Eye (tissue), 1 donor: ENCODE measurements around the gene DYNC1H1.
"Not testable (repeated sequence)": the region's sequence is repeated elsewhere in the genome, so short reads cannot be mapped to it uniquely, and the experiment has no call there.

ENCODE experiments used
- DNase-seq: peaks from one replicate; pipeline ENCODE4 v3.0.0-alpha.2; 2015

DYNC1H1 gene

GRCh38 chr14:102074415-102074964 lies 110.1 kb downstream of the DYNC1H1 start:
- DNase-seq, result no peak

- DNase-seq, result no peak
Measured at GRCh38 chr14:102075155-102075554, 110.8 kb downstream of the DYNC1H1 start.

GRCh38 chr14:102077382-102077709 lies 113.0 kb downstream of the DYNC1H1 start:
- no peak for DNase-seq

- DNase-seq, result not testable (repeated sequence)
Measured at GRCh38 chr14:102078361-102078791, 114.0 kb downstream of the DYNC1H1 start.

GRCh38 chr14:102078831-102079699 lies 114.7 kb downstream of the DYNC1H1 start:
- DNase-seq, result no peak

GRCh38 chr14:102079700-102079979 lies 115.3 kb downstream of the DYNC1H1 start:
- DNase-seq, result no peak

GRCh38 chr14:102080183-102081080 lies 116.1 kb downstream of the DYNC1H1 start:
- DNase-seq, result no peak

- no peak for DNase-seq
Measured at GRCh38 chr14:102081231-102082080, 117.1 kb downstream of the DYNC1H1 start.

GRCh38 chr14:102084522-102084921 lies 120.1 kb downstream of the DYNC1H1 start:
- not testable (repeated sequence) for DNase-seq

GRCh38 chr14:102084931-102085330 lies 120.6 kb downstream of the DYNC1H1 start:
- no peak for DNase-seq

- DNase-seq, result peak; percentile 31
Measured at GRCh38 chr14:102085488-102085887, 121.1 kb downstream of the DYNC1H1 start.

- peak; percentile 84 for DNase-seq
Measured at GRCh38 chr14:102085948-102086708, 121.8 kb downstream of the DYNC1H1 start.

- DNase-seq, result no peak
Measured at GRCh38 chr14:102086709-102086971, 122.3 kb downstream of the DYNC1H1 start.

- DNase-seq, result peak; percentile 98
Measured at GRCh38 chr14:102086972-102087761, 122.8 kb downstream of the DYNC1H1 start, which contains the start of gene HSP90AA1. Gene HSP90AA1, minus strand, starts transcription at chr14:102087044. Its CDS starts 666 bp downstream, at chr14:102086378.

GRCh38 chr14:102087762-102088011 lies 123.3 kb downstream of the DYNC1H1 start:
- no peak for DNase-seq

GRCh38 chr14:102088012-102088792 lies 123.8 kb downstream of the DYNC1H1 start:
- DNase-seq, result peak; percentile 81

- no peak for DNase-seq
Measured at GRCh38 chr14:102089621-102090343, 125.4 kb downstream of the DYNC1H1 start.

- no peak for DNase-seq
Measured at GRCh38 chr14:102090713-102091112, 126.3 kb downstream of the DYNC1H1 start.

GRCh38 chr14:102092806-102093205 lies 128.4 kb downstream of the DYNC1H1 start:
- no peak for DNase-seq

GRCh38 chr14:102094101-102094500 lies 129.7 kb downstream of the DYNC1H1 start:
- no peak for DNase-seq
